ENCODE measurements around the gene SLC35D1.
"Not testable (repeated sequence)": the region's sequence is repeated elsewhere in the genome, so short reads cannot be mapped to it uniquely, and the experiment has no call there.

Gene SLC35D1

GRCh38 chr1:66978201-66978600 lies 75.7 kb downstream of the SLC35D1 start:
- DNase-seq (ENCODE audit: low read depth, low spot score), result no peak
- H3K9ac ChIP-seq (ENCODE audit: insufficient read length, low read depth), result no peak overlapping the region
- TF ChIP-seq ZNF274 (IDR thresholded peaks at IDR 0.05; ENCODE audit: low read depth, low read length) (no peak), SUZ12 (IDR thresholded peaks at IDR 0.05; ENCODE audit: extremely low read depth, insufficient read depth, insufficient read length) (no peak), YY1 (IDR thresholded peaks at IDR 0.05; ENCODE audit: insufficient read depth, insufficient read length) (no peak)
- no peaks in the 10 kb centered on the region for H3K4me1 ChIP-seq (ENCODE audit: insufficient read depth, insufficient read length)
- H3K4me3 ChIP-seq (ENCODE audit: insufficient read length, low read depth), result no peak overlapping the region
- no peaks in the 10 kb centered on the region for H3K27me3 ChIP-seq (ENCODE audit: insufficient read depth, insufficient read length)
- peaks cover 86% of the 10 kb centered on the region for H3K36me3 ChIP-seq (ENCODE audit: insufficient read depth, insufficient read length, low read length)
- no peaks in the 10 kb centered on the region for H3K9me3 ChIP-seq (ENCODE audit: insufficient read depth, low read length)

DNA sequence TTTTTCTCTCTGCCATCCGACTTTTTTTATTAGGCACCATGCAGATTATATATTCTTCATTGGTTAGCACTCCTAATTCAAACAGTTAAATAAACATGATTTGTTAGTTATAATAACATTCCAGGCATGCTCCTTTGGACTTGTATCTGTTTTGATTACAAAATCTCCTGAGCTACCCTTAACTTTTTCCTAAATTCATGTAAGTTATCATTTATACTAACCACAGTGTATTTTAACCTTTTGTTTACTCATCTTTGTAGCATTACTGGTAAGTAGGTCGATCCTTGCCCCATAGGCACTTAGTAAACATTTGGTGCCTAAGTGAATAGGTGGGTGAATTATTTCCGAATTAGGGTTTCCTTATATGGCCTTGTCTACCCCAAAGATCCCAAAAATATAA lies 85.4 kb downstream of the SLC35D1 start:
- Histone ChIP-seq H3K9ac (ENCODE audit: insufficient read length, low read depth) (no peak overlapping the region), H3K9me3 (ENCODE audit: insufficient read depth, low read length) (no peaks in the 10 kb centered on the region), H3K4me1 (ENCODE audit: insufficient read depth, insufficient read length) (no peaks in the 10 kb centered on the region), H3K4me3 (ENCODE audit: insufficient read length, low read depth) (no peak overlapping the region), H3K36me3 (ENCODE audit: insufficient read depth, insufficient read length, low read length) (peaks cover 69% of the 10 kb centered on the region), H3K27me3 (ENCODE audit: insufficient read depth, insufficient read length) (no peaks in the 10 kb centered on the region)
- no peak for DNase-seq (ENCODE audit: low read depth, low spot score)
- TF ChIP-seq ZNF274 (IDR thresholded peaks at IDR 0.05; ENCODE audit: low read depth, low read length) (no peak), YY1 (IDR thresholded peaks at IDR 0.05; ENCODE audit: insufficient read depth, insufficient read length) (no peak), SUZ12 (IDR thresholded peaks at IDR 0.05; ENCODE audit: extremely low read depth, insufficient read depth, insufficient read length) (no peak)

GRCh38 chr1:66966188-66966873 lies 87.6 kb downstream of the SLC35D1 start:
- not testable (repeated sequence) for H3K9ac ChIP-seq (ENCODE audit: insufficient read length, low read depth); H3K4me3 ChIP-seq (ENCODE audit: insufficient read length, low read depth); H3K27me3 ChIP-seq (ENCODE audit: insufficient read depth, insufficient read length); H3K4me1 ChIP-seq (ENCODE audit: insufficient read depth, insufficient read length); DNase-seq (ENCODE audit: low read depth, low spot score); H3K9me3 ChIP-seq (ENCODE audit: insufficient read depth, low read length)
- peaks cover 69% of the 10 kb centered on the region for H3K36me3 ChIP-seq (ENCODE audit: insufficient read depth, insufficient read length, low read length)

- Histone ChIP-seq H3K9ac (ENCODE audit: insufficient read length, low read depth) (no peak overlapping the region), H3K36me3 (ENCODE audit: insufficient read depth, insufficient read length, low read length) (peaks cover 84% of the 10 kb centered on the region), H3K27me3 (ENCODE audit: insufficient read depth, insufficient read length) (no peaks in the 10 kb centered on the region), H3K4me1 (ENCODE audit: insufficient read depth, insufficient read length) (no peaks in the 10 kb centered on the region), H3K9me3 (ENCODE audit: insufficient read depth, low read length) (no peaks in the 10 kb centered on the region), H3K4me3 (ENCODE audit: insufficient read length, low read depth) (no peak overlapping the region)
- TF ChIP-seq ZNF274 (IDR thresholded peaks at IDR 0.05; ENCODE audit: low read depth, low read length) (no peak), SUZ12 (IDR thresholded peaks at IDR 0.05; ENCODE audit: extremely low read depth, insufficient read depth, insufficient read length) (no peak), YY1 (IDR thresholded peaks at IDR 0.05; ENCODE audit: insufficient read depth, insufficient read length) (no peak)
- DNase-seq (ENCODE audit: low read depth, low spot score), result no peak
Observed at GRCh38 chr1:66957938-66958337, 96.0 kb downstream of the SLC35D1 start.

DNA sequence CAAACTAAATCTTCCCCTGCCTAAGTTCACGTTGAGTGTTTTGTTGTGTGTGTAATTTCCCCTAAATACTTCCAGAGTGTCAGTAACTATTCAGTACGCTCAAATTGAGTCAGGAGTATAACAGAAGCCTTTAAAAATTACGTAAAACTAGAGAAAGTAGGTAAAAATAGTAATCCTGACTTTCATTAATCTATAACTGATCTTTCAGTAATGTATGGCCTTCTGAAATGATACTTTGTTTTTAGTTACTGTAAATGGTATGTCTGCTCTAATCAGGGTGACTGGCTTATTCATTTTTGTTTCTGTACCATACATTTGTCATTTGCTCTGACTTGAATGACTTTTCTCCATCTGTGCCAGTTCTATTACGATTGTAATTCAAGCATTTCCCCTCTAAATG lies 99.7 kb downstream of the SLC35D1 start:
- H3K36me3 ChIP-seq (ENCODE audit: insufficient read depth, insufficient read length, low read length), result peaks cover 70% of the 10 kb centered on the region
- no peak for DNase-seq (ENCODE audit: low read depth, low spot score)
- H3K4me3 ChIP-seq (ENCODE audit: insufficient read length, low read depth), result no peak overlapping the region
- H3K4me1 ChIP-seq (ENCODE audit: insufficient read depth, insufficient read length), result no peaks in the 10 kb centered on the region
- TF ChIP-seq ZNF274 (IDR thresholded peaks at IDR 0.05; ENCODE audit: low read depth, low read length) (no peak), SUZ12 (IDR thresholded peaks at IDR 0.05; ENCODE audit: extremely low read depth, insufficient read depth, insufficient read length) (no peak), YY1 (IDR thresholded peaks at IDR 0.05; ENCODE audit: insufficient read depth, insufficient read length) (no peak)
- no peaks in the 10 kb centered on the region for H3K9me3 ChIP-seq (ENCODE audit: insufficient read depth, low read length)
- no peak overlapping the region for H3K9ac ChIP-seq (ENCODE audit: insufficient read length, low read depth)
- H3K27me3 ChIP-seq (ENCODE audit: insufficient read depth, insufficient read length), result no peaks in the 10 kb centered on the region

GRCh38 chr1:66951513-66951912 lies 102.4 kb downstream of the SLC35D1 start:
- Histone ChIP-seq H3K4me3 (ENCODE audit: insufficient read length, low read depth) (no peak overlapping the region), H3K4me1 (ENCODE audit: insufficient read depth, insufficient read length) (no peaks in the 10 kb centered on the region), H3K9me3 (ENCODE audit: insufficient read depth, low read length) (no peaks in the 10 kb centered on the region), H3K27me3 (ENCODE audit: insufficient read depth, insufficient read length) (no peaks in the 10 kb centered on the region), H3K36me3 (ENCODE audit: insufficient read depth, insufficient read length, low read length) (peaks cover 74% of the 10 kb centered on the region), H3K9ac (ENCODE audit: insufficient read length, low read depth) (no peak overlapping the region)
- DNase-seq (ENCODE audit: low read depth, low spot score), result no peak
- TF ChIP-seq SUZ12 (IDR thresholded peaks at IDR 0.05; ENCODE audit: extremely low read depth, insufficient read depth, insufficient read length), result no peak
- TF ChIP-seq ZNF274 (IDR thresholded peaks at IDR 0.05; ENCODE audit: low read depth, low read length), result no peak
- TF ChIP-seq YY1 (IDR thresholded peaks at IDR 0.05; ENCODE audit: insufficient read depth, insufficient read length), result no peak
